GM12801 (cell line): ENCODE measurements around the gene RNU11.

ENCODE experiments used
- CTCF ChIP-seq: IDR thresholded peaks from one replicate; pipeline ENCODE4 v1.5.1; 2011; ENCODE audit warnings: control low read depth; ENCODE audit not compliant: insufficient read length; ENCODE audit errors: extremely low read depth

RNU11 gene

GRCh38 chr1:28648474-28649198 lies at the start of gene RNU11:
Gene RNU11 (plus strand): TSS chr1:28648600.
- TF ChIP-seq CTCF, result no peak

- TF ChIP-seq CTCF, result no peak
These were observed 46.7 kb upstream of the RNU11 start for GRCh38 chr1:28601696-28602095.

- no peak for TF ChIP-seq CTCF
These were observed 45.6 kb upstream of the RNU11 start for GRCh38 chr1:28602536-28603439.

- no peak for TF ChIP-seq CTCF
These were observed 44.0 kb upstream of the RNU11 start for GRCh38 chr1:28604411-28604810.

GRCh38 chr1:28604962-28605361 lies 43.4 kb upstream of the RNU11 start:
- TF ChIP-seq CTCF, result no peak

- no peak for TF ChIP-seq CTCF
These were observed 41.6 kb upstream of the RNU11 start for GRCh38 chr1:28606771-28607170.

GRCh38 chr1:28613175-28613574 lies 35.2 kb upstream of the RNU11 start:
- no peak for TF ChIP-seq CTCF
